Activated CD4-positive, alpha-beta T cell treated with anti-CD3 and anti-CD28 coated beads, Interleukin-2, amount 10 ng/mL, durations not matched to agents 7 days and 5 days (primary cell): ENCODE measurements around the gene WWC2. TPM values are rescaled to one million over a fixed set of nuclear protein-coding genes. Genes with fewer than 3 reads are reported as not detected.
"Not testable (repeated sequence)": the region's sequence is repeated elsewhere in the genome, so short reads cannot be mapped to it uniquely, and the experiment has no call there.

Experiments used
- CTCF ChIA-PET: fragments of 350-600 bp; sonication (Branson Sonifier 250); formaldehyde crosslinking; loops from one replicate; lab custom pipeline; 2021; ENCODE audit warnings: antibody characterized with exemption; lab: Charles Lee
- POLR2A ChIA-PET: fragments of 350-600 bp; sonication (Branson Sonifier 250); formaldehyde crosslinking; loops from one replicate; lab custom pipeline; 2021; ENCODE audit warnings: antibody characterized with exemption; lab: Charles Lee
- DNase-seq: peaks from one replicate; pipeline ENCODE4 v3.0.0-alpha.2; 2020
- H3K27ac Mint-ChIP-seq: one replicate; pipeline ENCODE4 v1.8.0; 2021; ENCODE audit warnings: mild to moderate bottlenecking, moderate library complexity, mixed read lengths
- H3K27me3 Mint-ChIP-seq: one replicate; pipeline ENCODE4 v1.8.0; 2021; ENCODE audit warnings: mixed read lengths
- H3K36me3 Mint-ChIP-seq: one replicate; pipeline ENCODE4 v1.8.0; 2021; ENCODE audit warnings: low read depth, mixed read lengths
- H3K4me1 Mint-ChIP-seq: one replicate; pipeline ENCODE4 v1.8.0; 2021; ENCODE audit warnings: mixed read lengths
- H3K4me3 Mint-ChIP-seq: one replicate; pipeline ENCODE4 v1.8.0; 2021; ENCODE audit warnings: mild to moderate bottlenecking, moderate library complexity, mixed read lengths
- H3K9me3 Mint-ChIP-seq: one replicate; pipeline ENCODE4 v1.8.0; 2021; ENCODE audit warnings: mixed read lengths
- total RNA-seq, 2 experiments: library from RNA; stranded (reverse); gene quantifications; one replicate each; pipeline ENCODE4 v1.2.3, GENCODE V29; 2021

Gene WWC2
- total RNA-seq, 2 experiments from 2014 or later = 0.25 to 0.52 TPM

- Mint-ChIP-seq H3K9me3 (no peaks in the 10 kb centered on the region), H3K4me3 (no peak overlapping the region), H3K36me3 (no peaks in the 10 kb centered on the region), H3K4me1 (no peaks in the 10 kb centered on the region), H3K27me3 (peaks cover 15% of the 10 kb centered on the region), H3K27ac (no peak overlapping the region)
- no peak for DNase-seq
- ChIA-PET CTCF (no interaction called here), POLR2A (no interaction called here)
These were observed 7.8 kb downstream of the WWC2 start for GRCh38 chr4:183106839-183107238.

- POLR2A ChIA-PET = no interaction called here
- H3K27me3 Mint-ChIP-seq = peaks cover 4% of the 10 kb centered on the region
- H3K36me3 Mint-ChIP-seq = no peaks in the 10 kb centered on the region
- H3K27ac Mint-ChIP-seq = no peak overlapping the region
- H3K4me3 Mint-ChIP-seq = no peak overlapping the region
- CTCF ChIA-PET = no interaction called here
- DNase-seq = no peak
- no peaks in the 10 kb centered on the region for H3K4me1 Mint-ChIP-seq
- no peaks in the 10 kb centered on the region for H3K9me3 Mint-ChIP-seq
These were observed 8.9 kb downstream of the WWC2 start for GRCh38 chr4:183107891-183108459.

GRCh38 chr4:183110244-183110643 is 11.2 kb downstream of the WWC2 start:
- Mint-ChIP-seq H3K27ac (no peak overlapping the region), H3K4me1 (no peaks in the 10 kb centered on the region), H3K4me3 (no peak overlapping the region), H3K36me3 (no peaks in the 10 kb centered on the region), H3K27me3 (peaks cover 3% of the 10 kb centered on the region), H3K9me3 (no peaks in the 10 kb centered on the region)
- POLR2A ChIA-PET = no interaction called here
- CTCF ChIA-PET = interaction anchor here (1.0 kb wide), 1 partner anchor 10 kb away, joined by 4 read pairs; no protein-coding TSS in a partner anchor
- no peak for DNase-seq

GRCh38 chr4:183111452-183111885 is 12.4 kb downstream of the WWC2 start:
- CTCF ChIA-PET = interaction anchor here (1.5 kb wide), 1 partner anchor 8 kb away, joined by 7 read pairs; no protein-coding TSS in a partner anchor
- POLR2A ChIA-PET = no interaction called here

GRCh38 chr4:183118141-183118540 is 19.1 kb downstream of the WWC2 start:
- ChIA-PET POLR2A (no interaction called here), CTCF (no interaction called here)

More at GRCh38 chr4:183111452-183111885, 12.4 kb downstream of the WWC2 start:
- Mint-ChIP-seq H3K27ac (no peak overlapping the region), H3K9me3 (no peaks in the 10 kb centered on the region), H3K4me1 (no peaks in the 10 kb centered on the region), H3K4me3 (no peak overlapping the region), H3K27me3 (peaks cover 2% of the 10 kb centered on the region), H3K36me3 (no peaks in the 10 kb centered on the region)
- no peak for DNase-seq

GRCh38 chr4:183118585-183118984 is 19.5 kb downstream of the WWC2 start:
- no peaks in the 10 kb centered on the region for H3K4me1 Mint-ChIP-seq
- no peak for DNase-seq
- no peaks in the 10 kb centered on the region for H3K9me3 Mint-ChIP-seq
- no peak overlapping the region for H3K4me3 Mint-ChIP-seq
- no peak overlapping the region for H3K27ac Mint-ChIP-seq
- ChIA-PET POLR2A (no interaction called here), CTCF (no interaction called here)
- no peaks in the 10 kb centered on the region for H3K36me3 Mint-ChIP-seq
- H3K27me3 Mint-ChIP-seq = no peaks in the 10 kb centered on the region

More at GRCh38 chr4:183118141-183118540, 19.1 kb downstream of the WWC2 start:
- Mint-ChIP-seq H3K9me3 (no peaks in the 10 kb centered on the region), H3K27me3 (no peaks in the 10 kb centered on the region), H3K4me3 (no peak overlapping the region), H3K4me1 (no peaks in the 10 kb centered on the region), H3K27ac (no peak overlapping the region), H3K36me3 (no peaks in the 10 kb centered on the region)
- DNase-seq = no peak

- H3K4me1 Mint-ChIP-seq, H3K27me3 Mint-ChIP-seq, H3K27ac Mint-ChIP-seq, POLR2A ChIA-PET, H3K9me3 Mint-ChIP-seq, H3K36me3 Mint-ChIP-seq, DNase-seq, H3K4me3 Mint-ChIP-seq, CTCF ChIA-PET: not testable (repeated sequence)
These were observed 22.6 kb downstream of the WWC2 start for GRCh38 chr4:183121660-183122059.

- CTCF ChIA-PET = no interaction called here
- H3K27ac Mint-ChIP-seq = no peak overlapping the region
- no peaks in the 10 kb centered on the region for H3K27me3 Mint-ChIP-seq
- H3K9me3 Mint-ChIP-seq = no peaks in the 10 kb centered on the region
- H3K36me3 Mint-ChIP-seq = no peaks in the 10 kb centered on the region
- POLR2A ChIA-PET = no interaction called here
- H3K4me3 Mint-ChIP-seq = no peak overlapping the region
- H3K4me1 Mint-ChIP-seq = no peaks in the 10 kb centered on the region
- DNase-seq = no peak
These were observed 25.2 kb downstream of the WWC2 start for GRCh38 chr4:183124228-183124627.

GRCh38 chr4:183124865-183125264 is 25.8 kb downstream of the WWC2 start:
- H3K36me3 Mint-ChIP-seq = no peaks in the 10 kb centered on the region
- ChIA-PET CTCF (no interaction called here), POLR2A (no interaction called here)
- H3K4me1 Mint-ChIP-seq = no peaks in the 10 kb centered on the region
- H3K27ac Mint-ChIP-seq = no peak overlapping the region
- no peaks in the 10 kb centered on the region for H3K27me3 Mint-ChIP-seq
- no peaks in the 10 kb centered on the region for H3K9me3 Mint-ChIP-seq
- no peak overlapping the region for H3K4me3 Mint-ChIP-seq
- no peak for DNase-seq

GRCh38 chr4:183129125-183129524 is 30.1 kb downstream of the WWC2 start:
- Mint-ChIP-seq H3K27ac (no peak overlapping the region), H3K36me3 (no peaks in the 10 kb centered on the region), H3K27me3 (peaks cover 5% of the 10 kb centered on the region), H3K9me3 (no peaks in the 10 kb centered on the region), H3K4me3 (no peak overlapping the region), H3K4me1 (no peaks in the 10 kb centered on the region)
- ChIA-PET POLR2A (no interaction called here), CTCF (no interaction called here)
- no peak for DNase-seq

- Mint-ChIP-seq H3K9me3 (no peaks in the 10 kb centered on the region), H3K27me3 (peaks cover 5% of the 10 kb centered on the region), H3K4me1 (no peaks in the 10 kb centered on the region), H3K36me3 (no peaks in the 10 kb centered on the region), H3K27ac (no peak overlapping the region), H3K4me3 (no peak overlapping the region)
- CTCF ChIA-PET = no interaction called here
- DNase-seq = no peak
- POLR2A ChIA-PET = no interaction called here
These were observed 30.6 kb downstream of the WWC2 start for GRCh38 chr4:183129675-183130074.

GRCh38 chr4:183130328-183131155 is 31.5 kb downstream of the WWC2 start:
- ChIA-PET CTCF (no interaction called here), POLR2A (no interaction called here)
- Mint-ChIP-seq H3K27me3 (peaks cover 6% of the 10 kb centered on the region), H3K9me3 (no peaks in the 10 kb centered on the region), H3K36me3 (no peaks in the 10 kb centered on the region), H3K4me3 (no peak overlapping the region), H3K27ac (no peak overlapping the region), H3K4me1 (no peaks in the 10 kb centered on the region)
- DNase-seq = no peak

- DNase-seq = no peak
- Mint-ChIP-seq H3K4me3 (no peak overlapping the region), H3K27me3 (peaks cover 7% of the 10 kb centered on the region), H3K4me1 (no peaks in the 10 kb centered on the region), H3K9me3 (no peaks in the 10 kb centered on the region), H3K27ac (no peak overlapping the region), H3K36me3 (no peaks in the 10 kb centered on the region)
- ChIA-PET POLR2A (no interaction called here), CTCF (interaction anchor here (0.6 kb wide), 1 partner anchor 173 kb away, joined by 4 read pairs; no protein-coding TSS in a partner anchor)
These were observed 33.0 kb downstream of the WWC2 start for GRCh38 chr4:183132081-183132480.
